NCI-H146 (cell line): Measurements from ENCODE around the gene KRT73.
"Not testable (repeated sequence)": the region's sequence is repeated elsewhere in the genome, so short reads cannot be mapped to it uniquely, and the experiment has no call there.

Experiments
- DNase-seq: peaks from one replicate; lab custom pipeline; 2025; lab: John Stamatoyannopoulos, UW

Gene KRT73

GRCh38 chr12:52600475-52600874, 17.9 kb downstream of the KRT73 start:
- DNase-seq = no peak

- DNase-seq = no peak
Measured at GRCh38 chr12:52600071-52600470, 18.3 kb downstream of the KRT73 start.

GRCh38 chr12:52598966-52599365, 19.4 kb downstream of the KRT73 start:
- DNase-seq = no peak

GRCh38 chr12:52594237-52594636, 24.1 kb downstream of the KRT73 start:
- not testable (repeated sequence) for DNase-seq

GRCh38 chr12:52591521-52591920, 26.8 kb downstream of the KRT73 start:
- no peak for DNase-seq

GRCh38 chr12:52590021-52590420, 28.3 kb downstream of the KRT73 start:
- no peak for DNase-seq

- DNase-seq = no peak
Measured at GRCh38 chr12:52587563-52587962, 30.8 kb downstream of the KRT73 start.

GRCh38 chr12:52585946-52586345, 32.4 kb downstream of the KRT73 start:
- DNase-seq = no peak

GRCh38 chr12:52585066-52585465, 33.3 kb downstream of the KRT73 start:
- no peak for DNase-seq

GRCh38 chr12:52584156-52584682, 34.1 kb downstream of the KRT73 start:
- no peak for DNase-seq

- peak; percentile 35 for DNase-seq
Measured at GRCh38 chr12:52582971-52583456, 35.3 kb downstream of the KRT73 start.

- DNase-seq = no peak
Measured at GRCh38 chr12:52582486-52582885, 35.9 kb downstream of the KRT73 start.

- DNase-seq = no peak
Measured at GRCh38 chr12:52581481-52581880, 36.9 kb downstream of the KRT73 start.

- DNase-seq = no peak
Measured at GRCh38 chr12:52581066-52581465, 37.3 kb downstream of the KRT73 start.

- DNase-seq = no peak
Measured at GRCh38 chr12:52580496-52580895, 37.9 kb downstream of the KRT73 start.

GRCh38 chr12:52579468-52580465, 38.6 kb downstream of the KRT73 start:
- DNase-seq = no peak

- DNase-seq = no peak
Measured at GRCh38 chr12:52578469-52578868, 39.9 kb downstream of the KRT73 start.

GRCh38 chr12:52577316-52577715, 41.0 kb downstream of the KRT73 start:
- no peak for DNase-seq

GRCh38 chr12:52575948-52576347, 42.4 kb downstream of the KRT73 start:
- DNase-seq = no peak

GRCh38 chr12:52575256-52575655, 43.1 kb downstream of the KRT73 start:
- DNase-seq = no peak

GRCh38 chr12:52573743-52574142, 44.6 kb downstream of the KRT73 start, which contains the start of gene KRT74:
Gene KRT74 (minus strand): TSS chr12:52573843. CDS start chr12:52573777, 66 bp downstream.
- no peak for DNase-seq

GRCh38 chr12:52573306-52573705, 45.1 kb downstream of the KRT73 start:
- no peak for DNase-seq

- DNase-seq = no peak
Measured at GRCh38 chr12:52570511-52570910, 47.8 kb downstream of the KRT73 start.
